IMR-90 (cell line): ENCODE results near the gene G3BP2. TPM values are rescaled to one million over a fixed set of nuclear protein-coding genes. Genes with fewer than 3 reads are reported as not detected.
A peak's percentile ranks its signal among the peaks of the same experiment; 100 is the strongest.

Source experiments
- ATAC-seq: fragments of 200-7000 bp; cut with Tn5 transposase; 2 replicates; pipeline ENCODE4 v1.9.1; 2020; ENCODE audit warnings: low read depth, mild to moderate bottlenecking, moderate library complexity
- BruUV-seq: library from RNA; stranded (reverse); fragments of 400-500 nt; replicated peaks from 2 replicates; lab custom pipeline; 2021; lab: Mats Ljungman, UMichigan
- CTCF ChIA-PET: fragments of 300-600 bp; formaldehyde crosslinking; extraction: SDS; loops from one replicate; lab custom pipeline; 2021; ENCODE audit warnings: antibody characterized with exemption; lab: Yijun Ruan, JAX
- POLR2A ChIA-PET: fragments of 300-600 bp; sonication (Branson Sonifier 250); formaldehyde crosslinking; loops from one replicate; lab custom pipeline; 2022; ENCODE audit warnings: antibody characterized with exemption; ENCODE audit not compliant: unreplicated experiment; lab: Charles Lee
- DNase-seq: peaks from one replicate; pipeline ENCODE4 v3.0.0; 2013
- H2AFZ ChIP-seq: replicated peaks from 2 replicates; pipeline ENCODE3; 2013; ENCODE audit warnings: low read length, mild to moderate bottlenecking; ENCODE audit not compliant: poor library complexity
- H2AK5ac ChIP-seq: 2 replicates; pipeline ENCODE4 v1.6.1; 2013; ENCODE audit warnings: low read depth, low read length, inconsistent platforms
- H2AK9ac ChIP-seq: replicated peaks from 2 replicates; pipeline ENCODE3; 2013; ENCODE audit warnings: mild to moderate bottlenecking, low read depth, low read length, moderate library complexity; ENCODE audit not compliant: poor library complexity
- H2BK120ac ChIP-seq: 2 replicates; pipeline ENCODE4 v1.6.1; 2013; ENCODE audit warnings: low read depth, low read length, inconsistent platforms
- H2BK15ac ChIP-seq: 3 replicates; pipeline ENCODE4 v1.6.1; 2013; ENCODE audit warnings: low read depth, low read length, inconsistent platforms
- H2BK20ac ChIP-seq: 2 replicates; pipeline ENCODE4 v1.6.1; 2013; ENCODE audit warnings: low read depth, mild to moderate bottlenecking, inconsistent platforms, low read length, moderate library complexity
- H2BK5ac ChIP-seq: 2 replicates; pipeline ENCODE4 v1.6.1; 2013; ENCODE audit warnings: mild to moderate bottlenecking, low read depth, low read length, inconsistent platforms; ENCODE audit not compliant: poor library complexity, severe bottlenecking
- H3K14ac ChIP-seq: replicated peaks from 2 replicates; pipeline ENCODE4 v1.6.1; 2013; ENCODE audit warnings: low read depth, low read length, inconsistent platforms
- H3K18ac ChIP-seq: 2 replicates; pipeline ENCODE4 v1.6.1; 2013; ENCODE audit warnings: low read depth, low read length, control low read depth
- H3K23ac ChIP-seq: 2 replicates; pipeline ENCODE4 v1.6.1; 2013; ENCODE audit warnings: low read depth, low read length, inconsistent platforms
- H3K27ac ChIP-seq: 2 replicates; pipeline ENCODE4 v1.5.1; 2013; ENCODE audit warnings: mild to moderate bottlenecking, control low read depth, low read length; ENCODE audit not compliant: insufficient read depth
- H3K27me3 ChIP-seq: 2 replicates; pipeline ENCODE4 v1.6.1; 2013; ENCODE audit warnings: low read length; ENCODE audit not compliant: control insufficient read depth, insufficient read depth
- H3K36me3 ChIP-seq: 2 replicates; pipeline ENCODE4 v1.6.1; 2013; ENCODE audit warnings: low read length, mixed read lengths; ENCODE audit not compliant: control insufficient read depth, insufficient read depth
- H3K4ac ChIP-seq: 2 replicates; pipeline ENCODE4 v1.6.1; 2013; ENCODE audit warnings: low read depth, low read length, inconsistent platforms
- H3K4me1 ChIP-seq: 2 replicates; pipeline ENCODE4 v1.6.1; 2013; ENCODE audit warnings: low read length, mixed read lengths; ENCODE audit not compliant: control insufficient read depth, insufficient read depth
- H3K4me2 ChIP-seq: 2 replicates; pipeline ENCODE4 v1.6.1; 2013; ENCODE audit warnings: low read depth, mild to moderate bottlenecking, control low read depth, low read length, moderate library complexity
- H3K4me3 ChIP-seq: 2 replicates; pipeline ENCODE4 v1.5.1; 2013; ENCODE audit warnings: low read depth, mild to moderate bottlenecking, control low read depth, low read length, moderate library complexity; ENCODE audit not compliant: insufficient read depth
- H3K56ac ChIP-seq: 2 replicates; pipeline ENCODE4 v1.6.1; 2013; ENCODE audit warnings: low read length, inconsistent platforms; ENCODE audit not compliant: insufficient read depth; ENCODE audit errors: extremely low read depth
- H3K79me1 ChIP-seq, 2 experiments: 2 replicates each; pipeline ENCODE4 v1.6.1; 2013; ENCODE audit warnings: low read length in 2 of 2, inconsistent platforms in 1 of 2, low read depth in 1 of 2
- H3K9ac ChIP-seq: 2 replicates; pipeline ENCODE4 v1.6.1; 2013; ENCODE audit warnings: low read depth, low read length, control low read depth
- H3K9me1 ChIP-seq: 2 replicates; pipeline ENCODE4 v1.6.1; 2013; ENCODE audit warnings: low read length, inconsistent platforms; ENCODE audit not compliant: insufficient read depth
- H3K9me3 ChIP-seq: 2 replicates; pipeline ENCODE4 v1.6.1; 2013; ENCODE audit warnings: low read length; ENCODE audit not compliant: control insufficient read depth, insufficient read depth
- H4K20me1 ChIP-seq: 2 replicates; pipeline ENCODE4 v1.6.1; 2013; ENCODE audit warnings: low read length, inconsistent platforms; ENCODE audit not compliant: insufficient read depth
- H4K5ac ChIP-seq: 2 replicates; pipeline ENCODE4 v1.6.1; 2013; ENCODE audit warnings: mild to moderate bottlenecking, low read depth, low read length, control low read depth
- H4K8ac ChIP-seq, 2 experiments: 2 replicates each; pipeline ENCODE4 v1.6.1; 2013; ENCODE audit warnings: low read depth in 2 of 2, low read length in 2 of 2, control low read depth in 1 of 2, inconsistent platforms in 1 of 2
- H4K91ac ChIP-seq: 2 replicates; pipeline ENCODE4 v1.6.1; 2013; ENCODE audit warnings: low read depth, low read length, inconsistent platforms; ENCODE audit not compliant: insufficient read depth
- CEBPB ChIP-seq: IDR thresholded peaks from 2 replicates; pipeline ENCODE4 v1.6.1; 2012; ENCODE audit warnings: low read depth, low read length, improper control_type of control experiment
- CTCF ChIP-seq: conservative IDR thresholded peaks from 2 replicates; pipeline ENCODE4 v1.5.1; 2012; ENCODE audit warnings: mild to moderate bottlenecking, low read depth, low read length, improper control_type of control experiment
- MXI1 ChIP-seq: IDR thresholded peaks from 2 replicates; pipeline ENCODE4 v1.6.1; 2012; ENCODE audit warnings: low read depth, mild to moderate bottlenecking, low read length, moderate library complexity, borderline replicate concordance
- POLR2A ChIP-seq: IDR thresholded peaks from 2 replicates; pipeline ENCODE4 v1.6.1; 2012; ENCODE audit warnings: mild to moderate bottlenecking, low read depth, low read length
- WGBS, 2 experiments: methylation state at CpG; one replicate each; pipeline versions ENCODE4 v1.1.5 to v1.1.7; 2013; ENCODE audit warnings: missing lambda C conversion rate in 2 of 2; ENCODE audit not compliant: insufficient read length in 1 of 2; ENCODE audit errors: extremely low coverage in 2 of 2; 5-methylcytosine and 5-hydroxymethylcytosine counted together
- dilution Hi-C: fragments of 300-500 bp; cut with HindIII; formaldehyde crosslinking; loops from one replicate; pipeline ENCODE4 v1.14.3; 2018; ENCODE audit warnings: low sequenced_read_pairs; ENCODE audit not compliant: unreplicated experiment
- in situ Hi-C: fragments of 300-500 bp; cut with MboI; formaldehyde crosslinking; loops from 3 replicates; pipeline ENCODE4 v1.14.3; 2019; ENCODE audit warnings: low sequenced_read_pairs, inconsistent platforms, mixed read lengths
- intact Hi-C: fragments of 100-400 bp; cut with micrococcal nuclease; formaldehyde crosslinking; loops from 2 replicates; pipeline ENCODE4 v1.10.0; 2022
- polyA plus RNA-seq, 3 experiments: library from polyadenylated mRNA; depleted of rRNA; stranded (reverse); fragments of >200 nt; gene quantifications; 2 replicates each; pipeline ENCODE4 v1.2.3, GENCODE V29; 2012; ENCODE audit warnings: low replicate concordance in 1 of 3
- total RNA-seq: library from RNA; depleted of rRNA; stranded (reverse); fragments of >200 nt; gene quantifications from 2 replicates; pipeline ENCODE4 v1.2.3, GENCODE V29; 2012
- TF ChIP-seq, protein P1 (sequence below): fragments of 150-350 bp; IDR thresholded peaks from 2 replicates; pipeline ENCODE4 v1.6.1; 2017; ENCODE audit warnings: mild to moderate bottlenecking, antibody characterized with exemption, low read length, low read depth

The G3BP2 gene
- total and polyA plus RNA-seq, 2 of the 4 experiments (the other 2 are of a cell fraction): 80.5 to 183 TPM

- POLR2A ChIA-PET: no interaction called here
- no peaks in the 10 kb centered on the region for H3K4me1 ChIP-seq
- no peak for DNase-seq
- H2BK15ac ChIP-seq: no peak overlapping the region
- no peaks in the 10 kb centered on the region; the same call in 1 of the 2 replicates for H3K9me1 ChIP-seq
- H2BK5ac ChIP-seq: no peak overlapping the region
- no peak overlapping the region for H2AFZ ChIP-seq
- in situ Hi-C loops: no loop called here
- H3K79me1 ChIP-seq: peaks cover 3 to 14% of the 10 kb centered on the region in 2 experiments; a peak in 2 of 4 replicates
- H4K5ac ChIP-seq: no peak overlapping the region
- no TSS peak for BruUV-seq
- no peak overlapping the region for H3K23ac ChIP-seq
- H4K20me1 ChIP-seq: no peaks in the 10 kb centered on the region
- no peak overlapping the region for H3K56ac ChIP-seq
- no peak overlapping the region for H4K91ac ChIP-seq
- dilution Hi-C loops: no loop called here
- no peak overlapping the region for H3K18ac ChIP-seq
- CTCF ChIA-PET: interaction anchor here (0.5 kb wide), 1 partner anchor 41 kb away, joined by 3 read pairs; no protein-coding TSS in a partner anchor
- intact Hi-C loops: no loop called here
- no peak overlapping the region for H2BK120ac ChIP-seq
- H3K9ac ChIP-seq: no peak overlapping the region
- no peaks in the 10 kb centered on the region for H3K27me3 ChIP-seq
- no peak for ATAC-seq
- no peak overlapping the region for H4K8ac ChIP-seq
- no peak overlapping the region for H2BK20ac ChIP-seq
- H3K4me3 ChIP-seq: no peak overlapping the region
- no peak overlapping the region for H3K4ac ChIP-seq
- H2AK5ac ChIP-seq: no peak overlapping the region
- H3K4me2 ChIP-seq: no peak overlapping the region
- no peak overlapping the region for H3K27ac ChIP-seq
- H2AK9ac ChIP-seq: no peak overlapping the region
- H3K36me3 ChIP-seq: no peaks in the 10 kb centered on the region
- H3K14ac ChIP-seq: no peak overlapping the region
- WGBS, 2 experiments: no CpG with 5 or more reads among the region's 3 CpGs
- no peaks in the 10 kb centered on the region for H3K9me3 ChIP-seq
- TF ChIP-seq MXI1 (no peak), CTCF (0 out of 2 replicates have a peak, but pooled peaks have one; percentile 13), POLR2A (no peak), CEBPB (no peak)
- TF ChIP-seq, protein P1, sequence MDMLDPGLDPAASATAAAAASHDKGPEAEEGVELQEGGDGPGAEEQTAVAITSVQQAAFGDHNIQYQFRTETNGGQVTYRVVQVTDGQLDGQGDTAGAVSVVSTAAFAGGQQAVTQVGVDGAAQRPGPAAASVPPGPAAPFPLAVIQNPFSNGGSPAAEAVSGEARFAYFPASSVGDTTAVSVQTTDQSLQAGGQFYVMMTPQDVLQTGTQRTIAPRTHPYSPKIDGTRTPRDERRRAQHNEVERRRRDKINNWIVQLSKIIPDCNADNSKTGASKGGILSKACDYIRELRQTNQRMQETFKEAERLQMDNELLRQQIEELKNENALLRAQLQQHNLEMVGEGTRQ: no peak
These were observed 35.0 kb upstream of the G3BP2 start for GRCh38 chr4:75708218-75708691.
